Fibroblast of mammary gland (primary cell): ENCODE results near the gene ZNF771.
"Not testable (repeated sequence)": the region's sequence is repeated elsewhere in the genome, so short reads cannot be mapped to it uniquely, and the experiment has no call there.

Experiments used
- DNase-seq: peaks from one replicate; pipeline ENCODE4 v3.0.0-alpha.2; 2010; ENCODE audit warnings: low read depth
- H3K4me3 ChIP-seq: 2 replicates; pipeline ENCODE4 v1.5.1; 2011; ENCODE audit warnings: low read depth, mild to moderate bottlenecking, low read length, moderate library complexity; ENCODE audit not compliant: control insufficient read depth
- TF ChIP-seq, protein P1 (sequence below): conservative IDR thresholded peaks from 2 replicates; pipeline ENCODE4 v1.5.1; 2011; ENCODE audit warnings: low read depth, low read length, inconsistent platforms; ENCODE audit not compliant: control insufficient read depth, insufficient read depth

ZNF771 gene

DNA sequence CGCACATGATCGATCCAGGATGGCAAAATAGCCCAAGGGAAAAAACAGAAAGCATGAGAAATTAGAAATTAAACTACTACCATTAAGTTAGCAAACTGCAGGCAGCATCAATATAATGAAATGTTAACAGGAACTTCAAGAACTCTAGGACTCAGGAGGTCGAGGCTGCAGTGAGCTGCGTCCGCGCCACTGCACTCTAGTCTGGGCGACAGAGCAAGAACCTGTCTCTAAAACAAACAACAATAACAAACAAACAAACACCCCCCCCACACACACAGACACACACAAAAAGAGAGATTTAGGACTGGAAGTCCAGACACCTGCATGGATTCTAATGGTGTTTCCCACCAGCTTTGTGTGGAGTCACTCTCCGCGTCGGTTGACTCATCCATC, 38.8 kb downstream of the ZNF771 start:
- peak overlapping the region; percentile 73 for H3K4me3 ChIP-seq
- TF ChIP-seq, protein P1, sequence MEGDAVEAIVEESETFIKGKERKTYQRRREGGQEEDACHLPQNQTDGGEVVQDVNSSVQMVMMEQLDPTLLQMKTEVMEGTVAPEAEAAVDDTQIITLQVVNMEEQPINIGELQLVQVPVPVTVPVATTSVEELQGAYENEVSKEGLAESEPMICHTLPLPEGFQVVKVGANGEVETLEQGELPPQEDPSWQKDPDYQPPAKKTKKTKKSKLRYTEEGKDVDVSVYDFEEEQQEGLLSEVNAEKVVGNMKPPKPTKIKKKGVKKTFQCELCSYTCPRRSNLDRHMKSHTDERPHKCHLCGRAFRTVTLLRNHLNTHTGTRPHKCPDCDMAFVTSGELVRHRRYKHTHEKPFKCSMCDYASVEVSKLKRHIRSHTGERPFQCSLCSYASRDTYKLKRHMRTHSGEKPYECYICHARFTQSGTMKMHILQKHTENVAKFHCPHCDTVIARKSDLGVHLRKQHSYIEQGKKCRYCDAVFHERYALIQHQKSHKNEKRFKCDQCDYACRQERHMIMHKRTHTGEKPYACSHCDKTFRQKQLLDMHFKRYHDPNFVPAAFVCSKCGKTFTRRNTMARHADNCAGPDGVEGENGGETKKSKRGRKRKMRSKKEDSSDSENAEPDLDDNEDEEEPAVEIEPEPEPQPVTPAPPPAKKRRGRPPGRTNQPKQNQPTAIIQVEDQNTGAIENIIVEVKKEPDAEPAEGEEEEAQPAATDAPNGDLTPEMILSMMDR: no peak
- no peak for DNase-seq

DNA sequence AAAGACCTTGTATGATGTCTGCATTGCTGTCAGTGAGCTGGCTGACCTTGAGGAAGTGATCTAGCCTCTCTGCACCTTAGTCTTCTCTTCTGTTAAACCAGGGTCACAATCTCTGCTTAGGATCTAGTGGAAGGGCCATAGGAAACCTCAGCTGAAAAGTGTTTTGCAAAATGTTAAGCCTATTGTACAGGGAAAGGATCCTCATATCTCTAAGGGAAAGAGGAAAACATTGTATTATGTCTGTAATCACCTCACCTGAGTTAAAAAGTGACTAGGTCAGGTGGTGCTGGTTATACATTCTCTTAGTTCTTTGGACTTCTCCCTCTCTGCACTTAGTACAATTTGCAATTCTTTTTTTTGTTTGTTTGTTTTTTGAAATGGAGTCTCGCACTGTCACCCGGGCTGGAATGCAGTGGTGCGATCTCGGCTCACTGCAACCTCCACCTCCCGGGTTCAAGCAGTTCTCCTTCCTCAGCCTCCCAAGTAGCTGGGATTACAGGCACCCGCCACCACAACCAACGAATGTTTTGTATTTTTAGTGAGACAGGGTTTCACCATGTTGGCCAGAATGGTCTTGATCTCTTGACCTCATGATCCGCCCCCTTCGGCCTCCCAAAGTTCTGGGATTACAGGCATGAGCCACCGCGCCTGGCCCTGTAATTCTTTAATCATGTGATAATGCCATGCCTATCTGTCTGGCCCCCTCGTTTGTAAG, 40.3 kb downstream of the ZNF771 start:
- TF ChIP-seq, protein P1: no peak
- no peak overlapping the region for H3K4me3 ChIP-seq
- DNase-seq: no peak

DNA sequence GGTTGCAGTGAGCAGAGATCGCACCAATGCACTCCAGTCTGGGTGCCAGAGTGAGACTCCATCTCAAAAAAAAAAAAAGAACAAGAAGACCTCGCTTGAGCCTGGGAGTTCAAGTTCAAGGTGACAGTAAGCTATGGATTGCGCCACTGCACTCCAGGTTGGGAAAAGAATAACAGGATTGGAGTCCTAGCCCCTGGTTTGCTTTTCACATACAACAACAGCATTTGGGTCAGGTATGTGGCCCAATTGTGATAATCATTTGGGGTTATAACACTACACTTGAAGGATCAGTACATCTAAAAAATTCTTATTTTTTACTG, 41.7 kb downstream of the ZNF771 start:
- no peak for DNase-seq
- no peak overlapping the region for H3K4me3 ChIP-seq
- TF ChIP-seq, protein P1: no peak

DNA sequence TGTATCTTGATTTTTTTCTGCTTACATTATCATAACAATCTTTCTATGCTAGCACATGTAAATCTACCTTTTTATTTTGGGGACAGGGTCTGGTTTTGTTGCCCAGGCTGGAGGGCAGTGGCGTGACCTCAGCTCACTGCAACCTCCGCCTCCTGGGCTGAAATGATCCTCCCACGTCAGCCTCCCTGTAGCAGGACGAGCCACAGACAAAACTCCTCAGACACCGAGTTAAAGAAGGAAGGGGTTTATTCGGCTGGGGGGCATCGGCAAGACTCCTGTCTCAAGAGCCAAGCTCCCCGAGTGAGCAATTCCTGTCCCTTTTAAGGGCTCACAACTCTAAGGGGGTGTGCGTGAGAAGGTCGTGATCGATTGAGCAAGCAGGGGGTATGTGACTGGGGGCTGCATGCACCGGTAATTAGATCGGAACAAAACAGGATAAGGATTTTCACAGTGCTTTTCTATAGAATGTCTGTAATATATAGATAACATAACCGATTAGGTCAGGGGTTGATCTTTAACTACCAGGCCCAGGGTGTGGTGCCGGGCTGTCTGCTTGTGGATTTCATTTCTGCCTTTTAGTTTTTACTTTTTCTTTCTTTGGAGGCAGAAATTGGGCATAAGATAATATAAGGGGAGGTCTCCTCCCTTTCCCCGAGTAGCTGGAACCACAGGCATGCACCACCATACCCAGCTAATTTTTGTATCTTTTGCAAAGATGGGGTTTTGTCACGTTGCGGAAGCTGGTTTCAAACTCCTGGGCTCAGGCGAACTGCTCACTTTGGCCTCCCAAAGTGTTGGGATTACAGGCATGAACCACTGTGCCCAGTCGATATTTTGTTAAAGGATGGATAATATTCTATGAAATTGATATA, 45.5 kb downstream of the ZNF771 start:
- H3K4me3 ChIP-seq, DNase-seq: not testable (repeated sequence)

DNA sequence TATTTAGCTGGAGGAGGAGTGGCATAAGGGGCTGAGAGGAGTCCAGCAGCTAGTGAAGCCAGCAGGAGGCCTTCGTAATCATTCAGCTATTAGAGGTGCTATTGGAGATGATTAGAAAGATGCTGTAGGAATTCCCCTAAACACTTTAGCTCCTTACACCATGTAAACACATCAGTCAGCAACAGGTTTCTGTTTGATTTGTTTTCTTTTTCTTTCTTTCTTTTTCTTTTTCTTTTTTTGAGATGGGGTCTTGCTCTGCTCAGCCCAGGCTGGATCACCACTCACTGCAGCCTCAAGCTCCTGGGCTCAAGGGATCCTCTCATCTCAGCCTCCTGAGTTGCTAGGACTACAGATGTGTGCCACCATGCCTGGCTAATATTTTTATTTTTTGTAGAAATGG, 48.9 kb downstream of the ZNF771 start:
- TF ChIP-seq, protein P1: no peak
- no peak overlapping the region for H3K4me3 ChIP-seq
- DNase-seq: no peak

DNA sequence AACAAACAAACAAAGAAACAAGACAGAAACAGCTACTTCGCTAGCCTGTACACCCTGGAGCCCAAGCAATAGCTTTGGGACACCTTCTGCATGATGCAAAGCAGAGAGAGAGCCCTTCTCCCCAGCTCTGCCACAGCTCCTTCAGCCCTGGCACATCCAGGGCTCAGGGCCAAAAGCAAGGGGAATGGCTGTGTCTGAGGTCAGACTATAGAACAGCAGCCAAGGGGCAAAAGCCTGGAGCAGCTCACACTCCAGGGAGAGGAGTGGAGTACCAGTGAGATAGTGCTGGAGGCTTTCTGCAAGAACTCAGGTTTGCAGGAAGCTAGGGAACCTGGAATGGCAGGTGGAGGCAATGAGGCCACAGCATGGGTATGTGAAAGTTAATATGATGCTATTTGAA, 49.9 kb downstream of the ZNF771 start:
- TF ChIP-seq, protein P1: no peak
- no peak overlapping the region for H3K4me3 ChIP-seq
- DNase-seq: no peak
